ENCODE results near the gene TBC1D13.
A peak's percentile ranks its signal among the peaks of the same experiment; 100 is the strongest.
"Not testable (repeated sequence)": the region's sequence is repeated elsewhere in the genome, so short reads cannot be mapped to it uniquely, and the experiment has no call there.

Gene TBC1D13

GRCh38 chr9:128786681-128787601 lies at the start of gene TBC1D13:
Gene TBC1D13 (plus strand): TSS chr9:128787253. CDS start chr9:128787354, 101 bp downstream.
- ATAC-seq: peak; percentile 98 to 99

GRCh38 chr9:128742401-128742800 lies 44.7 kb upstream of the TBC1D13 start:
- no peak for ATAC-seq

GRCh38 chr9:128743421-128743820 lies 43.6 kb upstream of the TBC1D13 start:
- no peak for ATAC-seq

- ATAC-seq: no peak
These were observed 39.8 kb upstream of the TBC1D13 start for GRCh38 chr9:128747241-128747640.

GRCh38 chr9:128750926-128751595 lies 36.0 kb upstream of the TBC1D13 start:
- ATAC-seq: no peak

GRCh38 chr9:128753627-128754026 lies 33.4 kb upstream of the TBC1D13 start:
- no peak for ATAC-seq

GRCh38 chr9:128757602-128758001 lies 29.5 kb upstream of the TBC1D13 start:
- no peak for ATAC-seq

GRCh38 chr9:128762671-128763449 lies 24.2 kb upstream of the TBC1D13 start:
- ATAC-seq: no peak

GRCh38 chr9:128764361-128764760 lies 22.7 kb upstream of the TBC1D13 start:
- ATAC-seq: no peak

GRCh38 chr9:128765499-128765898 lies 21.6 kb upstream of the TBC1D13 start:
- no peak for ATAC-seq

- no peak for ATAC-seq
These were observed 18.4 kb upstream of the TBC1D13 start for GRCh38 chr9:128768606-128769005.

- ATAC-seq: no peak
These were observed 16.6 kb upstream of the TBC1D13 start for GRCh38 chr9:128770286-128771030.

- peak; percentile 7 to 19 for ATAC-seq
These were observed 15.8 kb upstream of the TBC1D13 start for GRCh38 chr9:128771094-128771721.

GRCh38 chr9:128771745-128772519 lies 15.1 kb upstream of the TBC1D13 start, which contains the start of gene ZER1:
Gene ZER1 (minus strand): TSS chr9:128771927. CDS start chr9:128755565, 16,362 bp downstream.
- ATAC-seq: peak; percentile 93 to 95

GRCh38 chr9:128773049-128773448 lies 14.0 kb upstream of the TBC1D13 start:
- no peak for ATAC-seq

GRCh38 chr9:128774804-128775203 lies 12.2 kb upstream of the TBC1D13 start:
- no peak for ATAC-seq

GRCh38 chr9:128780093-128780492 lies 7.0 kb upstream of the TBC1D13 start:
- not testable (repeated sequence) for ATAC-seq

GRCh38 chr9:128781187-128782070 lies 5.6 kb upstream of the TBC1D13 start:
- ATAC-seq: no peak

- ATAC-seq: no peak
These were observed 4.4 kb upstream of the TBC1D13 start for GRCh38 chr9:128782669-128783068.

GRCh38 chr9:128785427-128785826 lies 1.6 kb upstream of the TBC1D13 start:
- ATAC-seq: no peak
